K562 (cell line): Measurements from ENCODE around the gene PLEKHG1. TPM values are rescaled to one million over a fixed set of nuclear protein-coding genes. Genes with fewer than 3 reads are reported as not detected.

ENCODE experiments used
- ATAC-seq: fragments of 200-7000 bp; cut with Tn5 transposase; 3 replicates; pipeline ENCODE4 v1.9.1; 2020; ENCODE audit warnings: moderate library complexity
- BruUV-seq: library from RNA; stranded (reverse); fragments of 400-500 nt; replicated peaks from 2 replicates; lab custom pipeline; 2021; lab: Mats Ljungman, UMichigan
- CTCF ChIA-PET: fragments of 300-600 bp; formaldehyde crosslinking; extraction: SDS; loops from one replicate; lab custom pipeline; 2021; ENCODE audit warnings: low intra/inter-chr PET ratio; lab: Yijun Ruan, JAX
- POLR2A ChIA-PET: fragments of 300-600, 350-650 bp; sonication (Branson Sonifier 250); formaldehyde crosslinking; extraction: SDS; loops from one replicate; lab custom pipeline; 2021; ENCODE audit warnings: antibody characterized with exemption, inconsistent platforms; lab: Yijun Ruan, JAX
- DNase-seq, 4 experiments: peaks; one replicate each; pipeline versions ENCODE4 v3.0.0 to v3.0.0-alpha.2; 2011 to 2018; ENCODE audit warnings: low spot score in 3 of 4, mixed read lengths in 3 of 4; ENCODE audit errors: extremely low read depth in 1 of 4
- FAIRE-seq: peaks from 2 replicates; lab custom pipeline; 2011; peaks lifted over from hg19 to GRCh38; lab: Jason Lieb, UNC
- H2AFZ ChIP-seq: 2 replicates; pipeline ENCODE4 v1.6.0; 2011; ENCODE audit warnings: low read depth, low read length, control low read depth, inconsistent platforms
- H3K27ac ChIP-seq: fragments of 200-600 bp; 3 replicates; pipeline ENCODE4 v1.8.0; 2011; ENCODE audit warnings: low read depth, mild to moderate bottlenecking, control low read depth, inconsistent platforms, low read length, moderate library complexity, mixed read lengths; ENCODE audit errors: extremely low read depth
- H3K27me3 ChIP-seq, 2 experiments: fragments of 300-600 bp in 1 of 2; 2 replicates in 1 of 2; 3 replicates in 1 of 2; pipeline versions ENCODE4 v1.6.0 to v1.8.0; 2011; ENCODE audit warnings: inconsistent platforms in 2 of 2, low read length in 2 of 2, mild to moderate bottlenecking in 1 of 2, mixed read lengths in 1 of 2, moderate library complexity in 1 of 2; ENCODE audit not compliant: control insufficient read depth in 2 of 2, insufficient read depth in 2 of 2
- H3K36me3 ChIP-seq: fragments of 300-600 bp; 3 replicates; pipeline ENCODE4 v1.8.0; 2011; ENCODE audit warnings: mild to moderate bottlenecking, low read length, inconsistent platforms; ENCODE audit not compliant: control insufficient read depth, insufficient read depth
- H3K4me1 ChIP-seq, 2 experiments: fragments of 200-600 bp in 1 of 2; replicated peaks in 1 of 2; 2 replicates in 1 of 2; 3 replicates in 1 of 2; pipeline versions ENCODE4 v1.5.1 to v1.8.0; 2011; ENCODE audit warnings: inconsistent platforms in 2 of 2, low read length in 2 of 2, mild to moderate bottlenecking in 1 of 2, mixed read lengths in 1 of 2, moderate library complexity in 1 of 2; ENCODE audit not compliant: control insufficient read depth in 2 of 2, insufficient read depth in 2 of 2
- H3K4me2 ChIP-seq: 2 replicates; pipeline ENCODE4 v1.6.1; 2011; ENCODE audit warnings: low read length, control low read depth, inconsistent platforms, mixed read lengths; ENCODE audit not compliant: insufficient read depth
- H3K4me3 ChIP-seq: fragments of 200-600 bp; sonication (generic), shearing (Covaris generic); 2 replicates; pipeline ENCODE4 v1.5.1; 2016; ENCODE audit warnings: control low read depth, inconsistent platforms
- H3K79me2 ChIP-seq: fragments of 200-600 bp; 3 replicates; pipeline ENCODE4 v1.8.0; 2011; ENCODE audit warnings: low read length, inconsistent platforms; ENCODE audit not compliant: control insufficient read depth, insufficient read depth
- H3K9ac ChIP-seq, 2 experiments: 2 replicates each; pipeline versions ENCODE4 v1.6.0 to v1.6.1; 2011; ENCODE audit warnings: low read depth in 2 of 2, low read length in 2 of 2, control low read depth in 1 of 2, inconsistent platforms in 1 of 2, mild to moderate bottlenecking in 1 of 2, mixed read lengths in 1 of 2; ENCODE audit not compliant: insufficient read depth in 1 of 2
- H3K9me1 ChIP-seq: one replicate; pipeline ENCODE4 v1.6.0; 2011; ENCODE audit warnings: inconsistent platforms, mild to moderate bottlenecking, low read length, moderate library complexity; ENCODE audit not compliant: control insufficient read depth, insufficient read depth
- H3K9me3 ChIP-seq: replicated peaks from 2 replicates; pipeline ENCODE4 v1.5.1; 2011; ENCODE audit warnings: low read depth, low read length, inconsistent platforms; ENCODE audit not compliant: control insufficient read depth, insufficient read depth
- H4K20me1 ChIP-seq: replicated peaks from 2 replicates; pipeline ENCODE4 v1.6.1; 2011; ENCODE audit warnings: low read length, inconsistent platforms, mixed read lengths; ENCODE audit not compliant: control insufficient read depth, insufficient read depth
- EWSR1 ChIP-seq: fragments of 450-650 bp; IDR thresholded peaks from 2 replicates; pipeline ENCODE4 v1.6.1; 2018; ENCODE audit warnings: borderline replicate concordance, mild to moderate bottlenecking, low read depth, moderate library complexity; ENCODE audit not compliant: partially characterized antibody
- GTF2A2 ChIP-seq: IDR thresholded peaks from 2 replicates; pipeline ENCODE4 v1.6.1; 2016; ENCODE audit warnings: mild to moderate bottlenecking, missing genetic modification characterization, missing compliant biosample characterization
- TAF15 ChIP-seq: fragments of 200-400 bp; formaldehyde crosslinking; IDR thresholded peaks from 2 replicates; pipeline ENCODE4 v1.6.1; 2017; ENCODE audit warnings: mild to moderate bottlenecking, low read depth, low read length, moderate library complexity
- THRAP3 ChIP-seq: fragments of 450-650 bp; IDR thresholded peaks from 2 replicates; pipeline ENCODE4 v1.6.1; 2016; ENCODE audit warnings: mild to moderate bottlenecking, inconsistent platforms, borderline replicate concordance
- ZHX1 ChIP-seq: fragments of 150-350 bp; conservative IDR thresholded peaks from 2 replicates; pipeline ENCODE4 v1.6.1; 2014; ENCODE audit warnings: low read length
- ZNF41 ChIP-seq: fragments of 250-450 bp; sonication (Bioruptor Pico); conservative IDR thresholded peaks from 2 replicates; pipeline ENCODE4 v1.4.0; 2020; ENCODE audit warnings: mild to moderate bottlenecking
- WGBS: fragments of 100-300 bp; shearing (Covaris generic); methylation state at CpG from one replicate; pipeline ENCODE4 v1.1.6; 2016; ENCODE audit warnings: low coverage, mixed read lengths; ENCODE audit not compliant: insufficient coverage; ENCODE audit errors: missing lambda C conversion rate; 5-methylcytosine and 5-hydroxymethylcytosine counted together
- in situ Hi-C: fragments of 300-500 bp; cut with MboI; formaldehyde crosslinking; loops from 4 replicates; pipeline ENCODE4 v1.15.0; 2018; ENCODE audit warnings: inconsistent platforms, mixed read lengths
- intact Hi-C: fragments of 100-400 bp; cut with micrococcal nuclease; formaldehyde crosslinking; loops from 2 replicates; pipeline ENCODE4 v1.14.2; 2022
- polyA plus RNA-seq, 8 experiments: library from polyadenylated mRNA; depleted of rRNA in 4 of 8; stranded (reverse) in 5 of 8; unstranded in 3 of 8; fragments of >200 nt; fragmentation: Nextera tagmentation in 2 of 8; fragmentation: Illumina TruSeq in 1 of 8; extraction: Ambion mirVana in 2 of 8; extraction: Trizol in 1 of 8; gene quantifications; 2 replicates each; pipeline versions ENCODE4 v1.2.1 to v1.2.3, GENCODE V29; 2011 to 2014; ENCODE audit warnings: inconsistent platforms in 1 of 8, missing spikeins in 1 of 8
- total RNA-seq, 7 experiments: library from RNA; depleted of rRNA in 6 of 7; stranded (reverse); fragments of >200 nt in 6 of 7; fragmentation: Illumina TruSeq in 2 of 7; extraction: Trizol in 2 of 7; gene quantifications; 2 replicates each; pipeline versions ENCODE4 v1.2.1 to v1.2.3, GENCODE V29; 2011 to 2021; ENCODE audit warnings: low replicate concordance in 1 of 7
- TF ChIP-seq, protein P1 (sequence below): fragments of 200-600 bp; sonication (generic); IDR thresholded peaks from one replicate; pipeline ENCODE4 v1.6.1; 2012; ENCODE audit warnings: mild to moderate bottlenecking, low read depth, low read length, inconsistent platforms

PLEKHG1 gene
- total and polyA plus RNA-seq, 9 of the 15 experiments (the other 6 are each of a cell fraction or from before 2014, with no cell fraction given), result 0.03 to 0.16 (median 0.03) TPM; not detected in 6

- in situ Hi-C loops, result no loop called here
- intact Hi-C loops, result no loop called here
- Histone ChIP-seq H3K9ac (no peak overlapping the region), H3K27ac (no peak overlapping the region), H3K27me3 (peaks cover 30 to 40% of the 10 kb centered on the region in 2 experiments), H3K79me2 (no peaks in the 10 kb centered on the region), H3K4me3 (no peak overlapping the region), H3K36me3 (no peaks in the 10 kb centered on the region), H3K4me1 (no peaks in the 10 kb centered on the region), H3K9me3 (no peaks in the 10 kb centered on the region), H3K9me1 (no peaks in the 10 kb centered on the region), H4K20me1 (0 out of 2 replicates have a peak, but pooled peaks cover 2% of the 10 kb centered on the region), H3K4me2 (no peak overlapping the region), H2AFZ (no peak overlapping the region)
- no TSS peak for BruUV-seq
- 2% methylated on average over 4 of the region's 4 CpGs for WGBS
- POLR2A ChIA-PET, result no interaction called here
- no peak for FAIRE-seq
- DNase-seq, result no peak
- CTCF ChIA-PET, result no interaction called here
- no peak for ATAC-seq
- no peak for TF ChIP-seq EWSR1
- TF ChIP-seq ZHX1, result no peak
- no peak for TF ChIP-seq TAF15
- no peak for TF ChIP-seq ZNF41
- no peak for TF ChIP-seq THRAP3
- TF ChIP-seq GTF2A2 (tag), result no peak
- TF ChIP-seq, protein P1, sequence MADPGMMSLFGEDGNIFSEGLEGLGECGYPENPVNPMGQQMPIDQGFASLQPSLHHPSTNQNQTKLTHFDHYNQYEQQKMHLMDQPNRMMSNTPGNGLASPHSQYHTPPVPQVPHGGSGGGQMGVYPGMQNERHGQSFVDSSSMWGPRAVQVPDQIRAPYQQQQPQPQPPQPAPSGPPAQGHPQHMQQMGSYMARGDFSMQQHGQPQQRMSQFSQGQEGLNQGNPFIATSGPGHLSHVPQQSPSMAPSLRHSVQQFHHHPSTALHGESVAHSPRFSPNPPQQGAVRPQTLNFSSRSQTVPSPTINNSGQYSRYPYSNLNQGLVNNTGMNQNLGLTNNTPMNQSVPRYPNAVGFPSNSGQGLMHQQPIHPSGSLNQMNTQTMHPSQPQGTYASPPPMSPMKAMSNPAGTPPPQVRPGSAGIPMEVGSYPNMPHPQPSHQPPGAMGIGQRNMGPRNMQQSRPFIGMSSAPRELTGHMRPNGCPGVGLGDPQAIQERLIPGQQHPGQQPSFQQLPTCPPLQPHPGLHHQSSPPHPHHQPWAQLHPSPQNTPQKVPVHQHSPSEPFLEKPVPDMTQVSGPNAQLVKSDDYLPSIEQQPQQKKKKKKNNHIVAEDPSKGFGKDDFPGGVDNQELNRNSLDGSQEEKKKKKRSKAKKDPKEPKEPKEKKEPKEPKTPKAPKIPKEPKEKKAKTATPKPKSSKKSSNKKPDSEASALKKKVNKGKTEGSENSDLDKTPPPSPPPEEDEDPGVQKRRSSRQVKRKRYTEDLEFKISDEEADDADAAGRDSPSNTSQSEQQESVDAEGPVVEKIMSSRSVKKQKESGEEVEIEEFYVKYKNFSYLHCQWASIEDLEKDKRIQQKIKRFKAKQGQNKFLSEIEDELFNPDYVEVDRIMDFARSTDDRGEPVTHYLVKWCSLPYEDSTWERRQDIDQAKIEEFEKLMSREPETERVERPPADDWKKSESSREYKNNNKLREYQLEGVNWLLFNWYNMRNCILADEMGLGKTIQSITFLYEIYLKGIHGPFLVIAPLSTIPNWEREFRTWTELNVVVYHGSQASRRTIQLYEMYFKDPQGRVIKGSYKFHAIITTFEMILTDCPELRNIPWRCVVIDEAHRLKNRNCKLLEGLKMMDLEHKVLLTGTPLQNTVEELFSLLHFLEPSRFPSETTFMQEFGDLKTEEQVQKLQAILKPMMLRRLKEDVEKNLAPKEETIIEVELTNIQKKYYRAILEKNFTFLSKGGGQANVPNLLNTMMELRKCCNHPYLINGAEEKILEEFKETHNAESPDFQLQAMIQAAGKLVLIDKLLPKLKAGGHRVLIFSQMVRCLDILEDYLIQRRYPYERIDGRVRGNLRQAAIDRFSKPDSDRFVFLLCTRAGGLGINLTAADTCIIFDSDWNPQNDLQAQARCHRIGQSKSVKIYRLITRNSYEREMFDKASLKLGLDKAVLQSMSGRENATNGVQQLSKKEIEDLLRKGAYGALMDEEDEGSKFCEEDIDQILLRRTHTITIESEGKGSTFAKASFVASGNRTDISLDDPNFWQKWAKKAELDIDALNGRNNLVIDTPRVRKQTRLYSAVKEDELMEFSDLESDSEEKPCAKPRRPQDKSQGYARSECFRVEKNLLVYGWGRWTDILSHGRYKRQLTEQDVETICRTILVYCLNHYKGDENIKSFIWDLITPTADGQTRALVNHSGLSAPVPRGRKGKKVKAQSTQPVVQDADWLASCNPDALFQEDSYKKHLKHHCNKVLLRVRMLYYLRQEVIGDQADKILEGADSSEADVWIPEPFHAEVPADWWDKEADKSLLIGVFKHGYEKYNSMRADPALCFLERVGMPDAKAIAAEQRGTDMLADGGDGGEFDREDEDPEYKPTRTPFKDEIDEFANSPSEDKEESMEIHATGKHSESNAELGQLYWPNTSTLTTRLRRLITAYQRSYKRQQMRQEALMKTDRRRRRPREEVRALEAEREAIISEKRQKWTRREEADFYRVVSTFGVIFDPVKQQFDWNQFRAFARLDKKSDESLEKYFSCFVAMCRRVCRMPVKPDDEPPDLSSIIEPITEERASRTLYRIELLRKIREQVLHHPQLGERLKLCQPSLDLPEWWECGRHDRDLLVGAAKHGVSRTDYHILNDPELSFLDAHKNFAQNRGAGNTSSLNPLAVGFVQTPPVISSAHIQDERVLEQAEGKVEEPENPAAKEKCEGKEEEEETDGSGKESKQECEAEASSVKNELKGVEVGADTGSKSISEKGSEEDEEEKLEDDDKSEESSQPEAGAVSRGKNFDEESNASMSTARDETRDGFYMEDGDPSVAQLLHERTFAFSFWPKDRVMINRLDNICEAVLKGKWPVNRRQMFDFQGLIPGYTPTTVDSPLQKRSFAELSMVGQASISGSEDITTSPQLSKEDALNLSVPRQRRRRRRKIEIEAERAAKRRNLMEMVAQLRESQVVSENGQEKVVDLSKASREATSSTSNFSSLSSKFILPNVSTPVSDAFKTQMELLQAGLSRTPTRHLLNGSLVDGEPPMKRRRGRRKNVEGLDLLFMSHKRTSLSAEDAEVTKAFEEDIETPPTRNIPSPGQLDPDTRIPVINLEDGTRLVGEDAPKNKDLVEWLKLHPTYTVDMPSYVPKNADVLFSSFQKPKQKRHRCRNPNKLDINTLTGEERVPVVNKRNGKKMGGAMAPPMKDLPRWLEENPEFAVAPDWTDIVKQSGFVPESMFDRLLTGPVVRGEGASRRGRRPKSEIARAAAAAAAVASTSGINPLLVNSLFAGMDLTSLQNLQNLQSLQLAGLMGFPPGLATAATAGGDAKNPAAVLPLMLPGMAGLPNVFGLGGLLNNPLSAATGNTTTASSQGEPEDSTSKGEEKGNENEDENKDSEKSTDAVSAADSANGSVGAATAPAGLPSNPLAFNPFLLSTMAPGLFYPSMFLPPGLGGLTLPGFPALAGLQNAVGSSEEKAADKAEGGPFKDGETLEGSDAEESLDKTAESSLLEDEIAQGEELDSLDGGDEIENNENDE, result no peak
Observed at GRCh38 chr6:150633486-150633834, 33.8 kb downstream of the PLEKHG1 start.
